ENCODE measurements around the gene RAPGEF3. TPM values are rescaled to one million over a fixed set of nuclear protein-coding genes. Genes with fewer than 3 reads are reported as not detected.

Gene RAPGEF3
- total and polyA plus RNA-seq, 2 of the 13 experiments (the other 11 are each of a cell fraction or from before 2014, with no cell fraction given) = 0.07 TPM

- TF ChIP-seq MXI1 (IDR thresholded peaks at IDR 0.05; ENCODE audit: borderline replicate concordance, low read depth, low read length) (peak; percentile 76; the same call in 1 of the 3 replicates), ELF1 (CRISPR knock-in tag; IDR thresholded peaks at IDR 0.05) (peak; percentile 45; the same call in 1 of the 2 replicates), ZBTB7A (CRISPR knock-in tag; IDR thresholded peaks at IDR 0.05) (no peak), TBX3 (IDR thresholded peaks at IDR 0.05; ENCODE audit: borderline replicate concordance) (no peak), ZNF224 (CRISPR knock-in tag; IDR thresholded peaks at IDR 0.05) (no peak), SMARCC2 (IDR thresholded peaks at IDR 0.05) (no peak), ZNF282 (IDR thresholded peaks at IDR 0.05; ENCODE audit: partially characterized antibody) (no peak), PAWR (CRISPR knock-in tag; IDR thresholded peaks at IDR 0.05; ENCODE audit: borderline replicate concordance) (no peak), MIXL1 (CRISPR knock-in tag; IDR thresholded peaks at IDR 0.05) (no peak), KMT2B (CRISPR knock-in tag; IDR thresholded peaks at IDR 0.05) (0 out of 2 replicates have a peak, but pooled peaks have one; percentile 8), ZSCAN29 (CRISPR knock-in tag; conservative IDR thresholded peaks at IDR 0.05) (no peak), ATF4 (CRISPR knock-in tag; IDR thresholded peaks at IDR 0.05) (no peak), WIZ (CRISPR knock-in tag; IDR thresholded peaks at IDR 0.05) (0 out of 2 replicates have a peak, but pooled peaks have one; percentile 46)
- TF ChIP-seq, protein P1, sequence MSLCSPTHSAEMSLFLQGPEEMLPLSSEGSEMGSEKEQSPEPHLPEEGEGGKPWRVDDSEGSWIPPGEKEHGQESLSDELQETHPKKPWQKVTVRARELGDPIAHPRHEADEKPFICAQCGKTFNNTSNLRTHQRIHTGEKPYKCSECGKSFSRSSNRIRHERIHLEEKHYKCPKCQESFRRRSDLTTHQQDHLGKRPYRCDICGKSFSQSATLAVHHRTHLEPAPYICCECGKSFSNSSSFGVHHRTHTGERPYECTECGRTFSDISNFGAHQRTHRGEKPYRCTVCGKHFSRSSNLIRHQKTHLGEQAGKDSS (CRISPR knock-in tag; IDR thresholded peaks at IDR 0.05; ENCODE audit: borderline replicate concordance, low read depth) = no peak
- TF ChIP-seq, protein P2, sequence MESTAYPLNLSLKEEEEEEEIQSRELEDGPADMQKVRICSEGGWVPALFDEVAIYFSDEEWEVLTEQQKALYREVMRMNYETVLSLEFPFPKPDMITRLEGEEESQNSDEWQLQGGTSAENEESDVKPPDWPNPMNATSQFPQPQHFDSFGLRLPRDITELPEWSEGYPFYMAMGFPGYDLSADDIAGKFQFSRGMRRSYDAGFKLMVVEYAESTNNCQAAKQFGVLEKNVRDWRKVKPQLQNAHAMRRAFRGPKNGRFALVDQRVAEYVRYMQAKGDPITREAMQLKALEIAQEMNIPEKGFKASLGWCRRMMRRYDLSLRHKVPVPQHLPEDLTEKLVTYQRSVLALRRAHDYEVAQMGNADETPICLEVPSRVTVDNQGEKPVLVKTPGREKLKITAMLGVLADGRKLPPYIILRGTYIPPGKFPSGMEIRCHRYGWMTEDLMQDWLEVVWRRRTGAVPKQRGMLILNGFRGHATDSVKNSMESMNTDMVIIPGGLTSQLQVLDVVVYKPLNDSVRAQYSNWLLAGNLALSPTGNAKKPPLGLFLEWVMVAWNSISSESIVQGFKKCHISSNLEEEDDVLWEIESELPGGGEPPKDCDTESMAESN (CRISPR knock-in tag; conservative IDR thresholded peaks at IDR 0.05) = no peak
- TF ChIP-seq, protein P3, sequence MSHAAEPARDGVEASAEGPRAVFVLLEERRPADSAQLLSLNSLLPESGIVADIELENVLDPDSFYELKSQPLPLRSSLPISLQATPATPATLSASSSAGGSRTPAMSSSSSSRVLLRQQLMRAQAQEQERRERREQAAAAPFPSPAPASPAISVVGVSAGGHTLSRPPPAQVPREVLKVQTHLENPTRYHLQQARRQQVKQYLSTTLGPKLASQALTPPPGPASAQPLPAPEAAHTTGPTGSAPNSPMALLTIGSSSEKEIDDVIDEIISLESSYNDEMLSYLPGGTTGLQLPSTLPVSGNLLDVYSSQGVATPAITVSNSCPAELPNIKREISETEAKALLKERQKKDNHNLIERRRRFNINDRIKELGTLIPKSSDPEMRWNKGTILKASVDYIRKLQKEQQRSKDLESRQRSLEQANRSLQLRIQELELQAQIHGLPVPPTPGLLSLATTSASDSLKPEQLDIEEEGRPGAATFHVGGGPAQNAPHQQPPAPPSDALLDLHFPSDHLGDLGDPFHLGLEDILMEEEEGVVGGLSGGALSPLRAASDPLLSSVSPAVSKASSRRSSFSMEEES (CRISPR knock-in tag; IDR thresholded peaks at IDR 0.05) = no peak
- TF ChIP-seq, protein P4, sequence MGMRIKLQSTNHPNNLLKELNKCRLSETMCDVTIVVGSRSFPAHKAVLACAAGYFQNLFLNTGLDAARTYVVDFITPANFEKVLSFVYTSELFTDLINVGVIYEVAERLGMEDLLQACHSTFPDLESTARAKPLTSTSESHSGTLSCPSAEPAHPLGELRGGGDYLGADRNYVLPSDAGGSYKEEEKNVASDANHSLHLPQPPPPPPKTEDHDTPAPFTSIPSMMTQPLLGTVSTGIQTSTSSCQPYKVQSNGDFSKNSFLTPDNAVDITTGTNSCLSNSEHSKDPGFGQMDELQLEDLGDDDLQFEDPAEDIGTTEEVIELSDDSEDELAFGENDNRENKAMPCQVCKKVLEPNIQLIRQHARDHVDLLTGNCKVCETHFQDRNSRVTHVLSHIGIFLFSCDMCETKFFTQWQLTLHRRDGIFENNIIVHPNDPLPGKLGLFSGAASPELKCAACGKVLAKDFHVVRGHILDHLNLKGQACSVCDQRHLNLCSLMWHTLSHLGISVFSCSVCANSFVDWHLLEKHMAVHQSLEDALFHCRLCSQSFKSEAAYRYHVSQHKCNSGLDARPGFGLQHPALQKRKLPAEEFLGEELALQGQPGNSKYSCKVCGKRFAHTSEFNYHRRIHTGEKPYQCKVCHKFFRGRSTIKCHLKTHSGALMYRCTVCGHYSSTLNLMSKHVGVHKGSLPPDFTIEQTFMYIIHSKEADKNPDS (CRISPR knock-in tag; IDR thresholded peaks at IDR 0.05) = 0 out of 2 replicates have a peak, but pooled peaks have one; percentile 61
- TF ChIP-seq, protein P5, sequence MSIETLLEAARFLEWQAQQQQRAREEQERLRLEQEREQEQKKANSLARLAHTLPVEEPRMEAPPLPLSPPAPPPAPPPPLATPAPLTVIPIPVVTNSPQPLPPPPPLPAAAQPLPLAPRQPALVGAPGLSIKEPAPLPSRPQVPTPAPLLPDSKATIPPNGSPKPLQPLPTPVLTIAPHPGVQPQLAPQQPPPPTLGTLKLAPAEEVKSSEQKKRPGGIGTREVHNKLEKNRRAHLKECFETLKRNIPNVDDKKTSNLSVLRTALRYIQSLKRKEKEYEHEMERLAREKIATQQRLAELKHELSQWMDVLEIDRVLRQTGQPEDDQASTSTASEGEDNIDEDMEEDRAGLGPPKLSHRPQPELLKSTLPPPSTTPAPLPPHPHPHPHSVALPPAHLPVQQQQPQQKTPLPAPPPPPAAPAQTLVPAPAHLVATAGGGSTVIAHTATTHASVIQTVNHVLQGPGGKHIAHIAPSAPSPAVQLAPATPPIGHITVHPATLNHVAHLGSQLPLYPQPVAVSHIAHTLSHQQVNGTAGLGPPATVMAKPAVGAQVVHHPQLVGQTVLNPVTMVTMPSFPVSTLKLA (IDR thresholded peaks at IDR 0.05) = peak; percentile 63
- TF ChIP-seq, protein P6, sequence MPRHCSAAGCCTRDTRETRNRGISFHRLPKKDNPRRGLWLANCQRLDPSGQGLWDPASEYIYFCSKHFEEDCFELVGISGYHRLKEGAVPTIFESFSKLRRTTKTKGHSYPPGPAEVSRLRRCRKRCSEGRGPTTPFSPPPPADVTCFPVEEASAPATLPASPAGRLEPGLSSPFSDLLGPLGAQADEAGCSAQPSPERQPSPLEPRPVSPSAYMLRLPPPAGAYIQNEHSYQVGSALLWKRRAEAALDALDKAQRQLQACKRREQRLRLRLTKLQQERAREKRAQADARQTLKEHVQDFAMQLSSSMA (CRISPR knock-in tag; IDR thresholded peaks at IDR 0.05) = no peak
These were observed at the start of gene RAPGEF3 (continued) for GRCh38 chr12:47758834-47759690.
